H1 (cell line): ENCODE data around the gene COQ5. TPM values are rescaled to one million over a fixed set of nuclear protein-coding genes. Genes with fewer than 3 reads are reported as not detected.

Experiments
- GABPA ChIP-seq: IDR thresholded peaks from 2 replicates; pipeline ENCODE4 v1.6.1; 2011; ENCODE audit warnings: mild to moderate bottlenecking, low read length, moderate library complexity, borderline replicate concordance; ENCODE audit not compliant: insufficient read depth
- POLR2A ChIP-seq, 2 experiments: IDR thresholded peaks; 1 replicate in 1 of 2; 2 replicates in 1 of 2; pipeline ENCODE4 v1.6.1; 2011; ENCODE audit warnings: low read depth in 2 of 2, low read length in 2 of 2, mild to moderate bottlenecking in 2 of 2; ENCODE audit errors: control extremely low read depth in 1 of 2
- polyA plus RNA-seq, 7 experiments: library from polyadenylated mRNA; depleted of rRNA in 3 of 7; stranded (reverse) in 5 of 7; unstranded in 2 of 7; fragments of >200 nt in 5 of 7; fragments of 200-250 nt in 2 of 7; gene quantifications; 1 replicate in 5 of 7; 2 replicates in 1 of 7; 4 replicates in 1 of 7; pipeline versions ENCODE4 v1.2.1 to v1.2.3, GENCODE V29; 2011 to 2013; ENCODE audit warnings: missing spikeins in 2 of 7, mixed read lengths in 2 of 7
- total RNA-seq: library from RNA; stranded (reverse); fragmentation: NEBNext Ultra II Directional; extraction: Animal tissue kit (Norgen Biotek cat#: 25700); gene quantifications from 2 replicates; pipeline ENCODE4 v1.2.1, GENCODE V29; 2021

COQ5 gene
- total and polyA plus RNA-seq, 2 of the 8 experiments (the other 6 are each of a cell fraction or from before 2014, with no cell fraction given), result 35.1 to 35.8 TPM

DNA sequence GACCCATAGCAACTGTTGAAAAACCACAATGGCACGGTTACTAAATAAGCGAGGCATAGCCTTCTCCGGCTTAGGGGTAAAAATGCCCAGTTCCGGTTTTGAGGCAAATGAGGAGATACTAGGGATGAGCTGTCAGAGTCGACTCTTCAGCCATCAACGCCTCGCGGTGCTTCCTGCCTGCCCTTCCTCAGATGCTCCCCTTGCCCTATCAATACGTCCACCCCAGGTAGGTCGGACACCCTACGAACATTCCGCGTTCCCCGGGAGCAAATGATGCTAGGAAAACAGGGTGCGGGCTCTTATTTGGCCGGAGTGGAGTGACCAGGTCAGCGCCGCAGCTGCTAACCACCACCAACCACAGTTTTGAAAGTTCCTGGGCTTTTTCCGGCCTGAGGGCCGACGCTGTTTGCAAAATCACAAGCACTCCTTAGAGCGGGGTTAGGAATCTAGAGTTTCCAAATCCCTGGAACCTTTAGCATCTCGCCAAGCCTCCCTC lies 60.6 kb downstream of the COQ5 start (continued):
- TF ChIP-seq GABPA (0 out of 2 replicates have a peak, but pooled peaks have one; percentile 40), POLR2A (IDR thresholded peaks at IDR 0.05; ENCODE audit: control extremely low read depth in 1 of 2, low read depth in 2 of 2, low read length in 2 of 2) (peak in 1 of 2 experiments; percentile 25; a peak in 1 of 3 replicates)
